NCI-H1105 treated with DMSO at 0.1 percent for 48 hours (cell line): ENCODE results near the gene ZNF740.

Source experiments
- DNase-seq: peaks from one replicate; lab custom pipeline; 2025; lab: John Stamatoyannopoulos, UW

The ZNF740 gene

GRCh38 chr12:53227341-53227740 lies 46.8 kb downstream of the ZNF740 start:
- DNase-seq: no peak

- no peak for DNase-seq
Observed at GRCh38 chr12:53227836-53228235, 47.3 kb downstream of the ZNF740 start.

GRCh38 chr12:53229454-53229853 lies 48.9 kb downstream of the ZNF740 start:
- no peak for DNase-seq

- DNase-seq: no peak
Observed at GRCh38 chr12:53230108-53230845, 49.8 kb downstream of the ZNF740 start.

GRCh38 chr12:53231671-53231920 lies 51.1 kb downstream of the ZNF740 start:
- DNase-seq: no peak

- DNase-seq: no peak
Observed at GRCh38 chr12:53231921-53232645, 51.6 kb downstream of the ZNF740 start, which contains the start of gene RARG. TSS of gene RARG (minus strand) at chr12:53232209. CDS start at chr12:53227545, 4,664 bp downstream.

GRCh38 chr12:53232646-53233461 lies 52.3 kb downstream of the ZNF740 start:
- no peak for DNase-seq

- no peak for DNase-seq
Observed at GRCh38 chr12:53233671-53234121, 53.2 kb downstream of the ZNF740 start.

- DNase-seq: no peak
Observed at GRCh38 chr12:53234271-53234914, 53.9 kb downstream of the ZNF740 start.

- no peak for DNase-seq
Observed at GRCh38 chr12:53235164-53235563, 54.6 kb downstream of the ZNF740 start.

GRCh38 chr12:53235742-53236442 lies 55.4 kb downstream of the ZNF740 start:
- no peak for DNase-seq

- no peak for DNase-seq
Observed at GRCh38 chr12:53236443-53237111, 56.1 kb downstream of the ZNF740 start.

- DNase-seq: no peak
Observed at GRCh38 chr12:53239643-53240258, 59.2 kb downstream of the ZNF740 start.

GRCh38 chr12:53241623-53242412 lies 61.3 kb downstream of the ZNF740 start:
- no peak for DNase-seq

- DNase-seq: no peak
Observed at GRCh38 chr12:53244337-53244736, 63.8 kb downstream of the ZNF740 start.
